Stomach smooth muscle (tissue), 2 donors: Measurements from ENCODE around the gene EGFL8.
A peak's percentile ranks its signal among the peaks of the same experiment; 100 is the strongest.

Source experiments
- H3K27ac ChIP-seq: one replicate; pipeline ENCODE4 v1.7.0; 2013; ENCODE audit warnings: mild to moderate bottlenecking, low read length, inconsistent platforms
- H3K27me3 ChIP-seq, 2 donors: one replicate each; pipeline ENCODE4 v1.7.0; 2013; ENCODE audit warnings: low read length in 2 of 2; ENCODE audit not compliant: insufficient read depth in 2 of 2, control insufficient read depth in 1 of 2
- H3K36me3 ChIP-seq, 2 donors: one replicate each; pipeline ENCODE4 v1.7.0; 2013; ENCODE audit warnings: low read length in 2 of 2; ENCODE audit not compliant: control insufficient read depth in 2 of 2, insufficient read depth in 2 of 2
- H3K4me1 ChIP-seq: one replicate; pipeline ENCODE4 v1.7.0; 2013; ENCODE audit warnings: low read length; ENCODE audit not compliant: control insufficient read depth, insufficient read depth
- H3K4me3 ChIP-seq, 2 donors: one replicate each; pipeline ENCODE4 v1.7.0; 2013; ENCODE audit warnings: low read length in 2 of 2
- H3K9ac ChIP-seq, 2 donors: one replicate each; pipeline ENCODE4 v1.7.0; 2013; ENCODE audit warnings: low read length in 2 of 2, mild to moderate bottlenecking in 1 of 2
- H3K9me3 ChIP-seq, 2 donors: one replicate each; pipeline ENCODE4 v1.7.0; 2013; ENCODE audit warnings: low read length in 2 of 2; ENCODE audit not compliant: control insufficient read depth in 2 of 2
- donor health status: healthy.
- donor health status: Pancreatic carcinoma.

The EGFL8 gene

DNA sequence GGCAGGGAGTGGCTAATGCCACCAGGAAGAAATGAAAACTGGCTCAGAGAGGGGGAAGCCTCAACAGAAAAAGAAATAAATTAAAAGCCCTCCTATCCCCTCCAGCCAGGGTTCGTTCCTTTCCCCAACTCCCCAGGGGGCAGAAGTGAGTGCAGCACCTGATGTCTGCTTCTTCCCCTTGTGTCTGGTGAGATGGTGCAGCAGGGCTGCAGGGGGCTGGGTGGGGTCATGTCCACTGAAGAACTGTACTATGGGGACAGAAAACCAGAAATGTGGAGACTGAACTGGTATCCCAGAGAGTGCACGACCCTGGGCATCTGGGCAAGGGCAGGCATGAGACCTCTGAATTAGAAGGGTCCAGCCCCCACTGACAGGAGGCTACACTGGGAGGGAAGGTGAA is 4.0 kb downstream of the EGFL8 start:
- H3K36me3 ChIP-seq, result peaks cover 27 to 44% of the 10 kb centered on the region in 2 donors
- peaks cover 5% of the 10 kb centered on the region for H3K4me1 ChIP-seq
- H3K27me3 ChIP-seq, result no peaks in the 10 kb centered on the region
- peak overlapping the region; percentile 18 for H3K27ac ChIP-seq
- H3K4me3 ChIP-seq, result no peak overlapping the region
- no peaks in the 10 kb centered on the region for H3K9me3 ChIP-seq
- no peak overlapping the region for H3K9ac ChIP-seq

DNA sequence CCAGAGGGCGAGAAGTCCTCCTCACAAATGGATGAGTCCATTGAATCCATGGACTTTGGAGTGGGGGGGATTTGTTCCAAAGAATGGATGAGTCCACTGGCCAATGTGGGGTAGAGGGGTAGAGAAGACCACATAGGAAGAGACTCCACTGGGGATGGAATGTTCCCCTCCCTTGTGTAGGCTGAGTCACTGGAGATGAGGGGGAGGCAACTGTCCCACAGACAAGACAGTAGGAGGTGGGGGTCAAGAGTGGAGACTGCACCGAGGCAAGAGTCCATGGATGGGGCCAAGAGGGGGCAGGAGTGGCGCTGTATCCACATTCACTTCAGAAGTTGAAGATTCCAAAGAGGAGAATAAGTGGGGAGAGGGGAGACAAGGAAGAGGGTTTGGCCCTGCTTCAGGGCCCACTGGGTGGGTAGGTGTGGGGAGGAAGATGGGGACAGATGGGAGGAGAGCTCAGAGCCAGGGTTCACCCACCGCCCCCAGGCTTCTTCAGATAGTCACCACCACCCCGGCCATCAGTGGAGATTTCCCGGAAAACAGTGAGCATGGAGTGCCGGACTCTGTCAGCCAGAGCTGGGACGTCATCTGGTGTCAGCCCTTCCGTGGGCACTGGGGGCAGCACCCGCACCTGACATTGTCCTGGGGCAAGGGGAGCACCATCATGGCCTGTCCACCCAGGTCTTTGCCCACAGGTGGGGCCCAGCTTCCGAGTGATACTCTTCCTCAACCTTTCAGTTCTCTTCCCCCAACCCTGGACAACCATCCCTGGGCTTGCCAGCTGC is 4.6 kb downstream of the EGFL8 start:
- Histone ChIP-seq H3K27me3 (no peaks in the 10 kb centered on the region), H3K27ac (peak overlapping the region; percentile 24), H3K9ac (no peak overlapping the region), H3K9me3 (no peaks in the 10 kb centered on the region), H3K4me3 (no peak overlapping the region), H3K36me3 (peaks cover 27 to 42% of the 10 kb centered on the region in 2 donors), H3K4me1 (peaks cover 5% of the 10 kb centered on the region)

DNA sequence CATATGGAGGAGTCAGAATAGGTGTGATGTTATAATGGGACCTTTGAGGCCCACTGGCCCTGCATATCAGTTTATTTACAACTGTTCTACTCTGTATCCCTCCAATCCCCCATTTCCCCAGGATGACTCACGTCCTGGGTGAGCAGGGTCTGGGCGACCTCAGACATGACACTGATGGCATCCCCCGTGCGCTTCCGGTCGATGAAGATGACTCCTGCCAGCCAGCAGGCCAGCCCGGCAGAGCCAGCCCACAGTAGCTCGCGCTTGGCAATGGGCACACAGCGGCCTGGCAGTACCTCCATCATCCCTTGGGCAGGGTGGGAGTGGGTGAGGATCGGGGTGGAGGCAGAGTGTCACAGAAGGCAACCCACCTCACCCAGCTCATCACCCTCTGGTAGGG is 5.9 kb downstream of the EGFL8 start:
- Histone ChIP-seq H3K4me3 (no peak overlapping the region), H3K27ac (no peak overlapping the region), H3K27me3 (no peaks in the 10 kb centered on the region), H3K36me3 (peaks cover 27 to 42% of the 10 kb centered on the region in 2 donors), H3K4me1 (peaks cover 16% of the 10 kb centered on the region), H3K9me3 (no peaks in the 10 kb centered on the region), H3K9ac (no peak overlapping the region)

DNA sequence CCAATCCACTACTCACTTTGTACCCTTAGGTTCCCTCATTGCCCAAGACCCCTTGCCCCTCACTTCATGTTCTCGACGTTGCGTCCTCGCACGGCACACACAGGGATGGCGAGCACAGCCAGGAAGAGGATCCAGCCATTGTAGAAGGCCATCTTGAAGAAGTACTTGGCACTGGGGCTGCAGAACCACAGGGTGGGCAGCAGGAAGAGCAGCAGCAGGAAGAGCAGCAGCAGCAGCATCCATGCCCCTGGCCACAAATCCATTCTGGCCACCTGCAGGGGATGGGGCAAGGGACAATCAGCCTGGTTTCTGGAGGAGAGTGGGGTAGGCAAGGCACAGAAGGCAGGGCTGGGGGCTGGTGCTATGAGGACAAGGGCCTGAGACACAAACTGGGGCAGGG is 6.8 kb downstream of the EGFL8 start:
- Histone ChIP-seq H3K9ac (no peak overlapping the region), H3K4me3 (no peak overlapping the region), H3K27me3 (no peaks in the 10 kb centered on the region), H3K9me3 (no peaks in the 10 kb centered on the region), H3K4me1 (peaks cover 22% of the 10 kb centered on the region), H3K36me3 (peaks cover 26 to 39% of the 10 kb centered on the region in 2 donors), H3K27ac (no peak overlapping the region)

DNA sequence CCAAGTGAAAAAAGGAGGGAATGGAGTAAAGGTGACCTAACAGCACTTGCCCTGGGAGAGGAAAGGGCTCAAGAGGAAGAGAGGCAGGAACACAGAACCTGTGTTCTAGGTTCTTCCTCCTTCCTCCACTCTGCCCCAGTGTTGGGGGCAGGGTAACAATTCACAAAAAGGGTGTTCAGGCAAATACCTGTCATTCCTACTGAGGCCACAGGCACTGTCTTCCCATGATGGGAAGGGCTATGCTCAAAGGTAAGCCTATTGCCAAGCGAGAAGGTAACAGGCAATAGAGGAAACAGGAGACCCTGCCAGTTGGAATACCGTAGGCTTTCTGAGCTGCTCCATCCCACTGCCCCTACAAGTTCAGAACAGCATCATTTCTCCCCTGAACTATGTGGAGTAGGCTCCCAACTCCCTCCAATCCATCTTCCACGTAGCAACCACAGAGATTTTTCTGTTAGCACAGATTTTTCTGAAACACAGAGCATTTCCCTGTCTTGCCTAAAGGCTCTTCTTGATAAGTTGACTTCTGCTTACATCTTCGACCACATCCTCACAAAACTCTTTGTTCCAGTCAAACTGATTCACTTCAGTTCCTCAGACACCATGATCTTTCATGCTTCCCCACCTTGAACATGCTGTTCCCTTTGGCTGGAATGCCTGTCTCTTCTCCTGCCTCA is 8.8 kb downstream of the EGFL8 start:
- Histone ChIP-seq H3K9ac (no peak overlapping the region), H3K4me1 (peaks cover 37% of the 10 kb centered on the region), H3K27me3 (no peaks in the 10 kb centered on the region), H3K4me3 (no peak overlapping the region), H3K27ac (no peak overlapping the region), H3K36me3 (peaks cover 22 to 27% of the 10 kb centered on the region in 2 donors), H3K9me3 (no peaks in the 10 kb centered on the region)

DNA sequence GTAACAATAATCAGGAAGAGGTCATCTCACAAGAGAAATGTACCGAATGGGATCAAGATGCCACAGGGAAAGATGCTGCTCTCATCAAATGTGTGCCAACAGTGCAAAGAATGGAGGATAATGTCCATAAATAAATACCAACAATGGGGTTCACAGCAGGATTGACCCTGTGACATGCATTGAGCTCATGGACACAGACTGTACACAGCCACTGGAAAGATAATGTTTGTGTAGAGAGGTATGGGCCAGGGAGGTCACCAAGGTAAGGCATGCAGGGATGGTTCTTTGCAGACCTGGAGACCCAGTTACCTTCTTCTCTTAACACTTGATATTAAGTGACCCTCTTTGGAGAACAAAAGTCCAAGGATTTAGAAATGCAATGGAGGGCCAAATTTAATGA is 10.0 kb downstream of the EGFL8 start:
- H3K4me1 ChIP-seq, result peaks cover 45% of the 10 kb centered on the region

DNA sequence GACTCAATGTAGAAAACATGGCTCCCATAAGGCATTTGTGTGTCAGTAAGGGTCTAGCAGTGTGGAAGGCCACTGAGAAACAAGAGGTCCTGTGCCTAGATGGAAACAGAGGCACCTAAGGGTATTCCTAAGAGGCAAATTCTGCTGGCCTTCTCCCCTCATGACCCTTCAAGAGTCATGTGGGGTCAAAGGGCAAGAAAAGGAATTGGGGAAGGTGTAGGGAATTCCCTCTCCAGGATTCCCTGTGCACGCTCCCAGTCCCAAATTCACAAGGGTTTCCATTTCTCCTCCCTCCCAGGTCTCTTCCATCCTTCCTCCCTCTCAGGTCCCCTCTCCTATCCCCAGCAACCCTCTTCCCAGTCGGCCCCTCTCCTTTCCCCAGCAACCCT is 10.9 kb downstream of the EGFL8 start:
- Histone ChIP-seq H3K27me3 (no peaks in the 10 kb centered on the region), H3K4me3 (peak overlapping the region; percentile 70 to 98), H3K9me3 (no peaks in the 10 kb centered on the region), H3K4me1 (peaks cover 52% of the 10 kb centered on the region), H3K27ac (peak overlapping the region; percentile 93), H3K9ac (peak overlapping the region; percentile 85 to 94), H3K36me3 (peaks cover 8 to 12% of the 10 kb centered on the region in 2 donors)

More for the DNA sequence above, 10.0 kb downstream of the EGFL8 start:
- Histone ChIP-seq H3K27ac (no peak overlapping the region), H3K27me3 (no peaks in the 10 kb centered on the region), H3K9ac (no peak overlapping the region), H3K9me3 (no peaks in the 10 kb centered on the region), H3K4me3 (no peak overlapping the region), H3K36me3 (peaks cover 15 to 20% of the 10 kb centered on the region in 2 donors)

DNA sequence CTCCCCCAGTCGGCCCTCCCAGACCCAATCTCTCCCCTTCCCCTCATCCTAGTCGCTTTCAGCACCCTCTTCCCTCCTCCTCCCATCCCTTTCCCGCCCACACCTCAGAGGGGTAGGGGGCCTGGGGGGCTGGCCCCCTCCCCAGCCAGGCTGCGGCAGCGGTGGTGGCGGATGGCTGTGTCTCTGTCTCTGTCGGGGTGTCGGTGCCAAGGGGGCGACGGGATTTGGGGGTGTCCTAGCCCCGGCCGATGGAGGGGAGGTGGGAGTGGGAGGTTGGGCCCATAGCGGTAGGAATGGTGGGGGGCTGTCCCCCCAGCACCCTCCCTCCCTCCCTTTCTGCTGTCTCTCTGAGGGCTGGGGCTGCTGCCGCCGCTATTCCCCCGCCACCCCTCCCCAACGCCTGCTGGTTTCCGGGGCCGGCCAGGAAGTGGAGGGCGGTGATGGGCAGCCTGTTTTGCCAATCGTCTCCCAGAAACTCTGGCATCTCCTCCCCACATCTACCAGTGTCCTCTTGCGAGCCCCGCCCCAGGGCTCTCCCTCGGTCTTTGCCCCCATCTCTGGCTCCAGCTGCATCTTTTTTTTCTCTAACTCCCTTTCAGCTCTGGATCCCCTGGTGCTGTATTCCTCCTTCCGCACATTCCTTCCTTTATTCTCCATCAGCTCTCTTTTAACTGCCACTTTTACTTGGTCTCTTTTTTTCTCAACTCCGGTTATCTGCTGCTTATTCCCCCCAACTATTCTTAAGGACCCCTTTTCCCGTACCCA is 11.5 kb downstream of the EGFL8 start, which contains the start of gene AGPAT1:
Gene AGPAT1, minus strand, starts transcription at position 374 of the 765 bp plus-strand sequence. CDS start 4,588 bp downstream, outside the sequence.
- peak within 1 kb of the TSS; percentile 83 to 98 for H3K4me3 ChIP-seq
- H3K9me3 ChIP-seq, result no peaks in the 10 kb centered on the region
- H3K36me3 ChIP-seq, result peaks cover 7 to 8% of the 10 kb centered on the region in 2 donors
- H3K9ac ChIP-seq, result peak within 1 kb of the TSS; percentile 85 to 96
- H3K27ac ChIP-seq, result peak within 1 kb of the TSS; percentile 93
- peaks cover 52% of the 10 kb centered on the region for H3K4me1 ChIP-seq
- H3K27me3 ChIP-seq, result no peaks in the 10 kb centered on the region

DNA sequence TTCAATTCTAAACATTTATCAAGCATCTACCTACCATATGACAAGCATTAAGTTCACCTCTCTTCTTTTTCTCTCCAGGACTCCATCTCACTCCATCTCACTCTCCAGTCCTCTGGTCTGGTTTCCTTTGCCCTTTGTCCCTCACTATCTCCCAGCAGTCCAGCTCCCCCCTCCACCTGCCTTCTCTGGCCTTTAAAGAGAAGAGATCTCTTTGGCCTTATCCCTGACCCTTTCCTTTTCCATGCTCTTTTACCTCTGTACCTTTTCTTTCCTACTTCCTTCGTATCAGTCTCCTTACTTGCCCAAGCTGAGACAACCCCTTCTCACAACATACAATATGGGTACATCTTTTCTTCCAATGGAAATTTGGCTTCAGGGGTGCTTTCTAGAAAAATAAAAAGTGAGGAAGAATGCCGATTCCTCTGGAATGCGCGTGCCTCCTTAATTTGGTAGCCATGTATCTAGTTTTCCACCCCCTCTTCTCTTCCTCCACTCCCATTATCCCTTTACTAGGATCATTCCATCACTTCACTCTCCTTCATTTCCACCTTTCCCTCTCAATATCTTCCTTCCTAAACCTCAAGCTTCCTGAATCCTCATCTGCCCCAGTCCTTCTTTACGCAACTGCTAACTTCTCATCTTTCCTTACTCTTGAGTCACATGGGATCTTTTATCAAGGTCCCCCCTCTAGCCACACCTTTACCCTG is 12.2 kb downstream of the EGFL8 start:
- Histone ChIP-seq H3K36me3 (peaks cover 7 to 8% of the 10 kb centered on the region in 2 donors), H3K27me3 (no peaks in the 10 kb centered on the region), H3K4me1 (peaks cover 52% of the 10 kb centered on the region), H3K4me3 (peak overlapping the region; percentile 83 to 98), H3K9ac (peak overlapping the region; percentile 80 to 96), H3K9me3 (no peaks in the 10 kb centered on the region), H3K27ac (peak overlapping the region; percentile 93)

DNA sequence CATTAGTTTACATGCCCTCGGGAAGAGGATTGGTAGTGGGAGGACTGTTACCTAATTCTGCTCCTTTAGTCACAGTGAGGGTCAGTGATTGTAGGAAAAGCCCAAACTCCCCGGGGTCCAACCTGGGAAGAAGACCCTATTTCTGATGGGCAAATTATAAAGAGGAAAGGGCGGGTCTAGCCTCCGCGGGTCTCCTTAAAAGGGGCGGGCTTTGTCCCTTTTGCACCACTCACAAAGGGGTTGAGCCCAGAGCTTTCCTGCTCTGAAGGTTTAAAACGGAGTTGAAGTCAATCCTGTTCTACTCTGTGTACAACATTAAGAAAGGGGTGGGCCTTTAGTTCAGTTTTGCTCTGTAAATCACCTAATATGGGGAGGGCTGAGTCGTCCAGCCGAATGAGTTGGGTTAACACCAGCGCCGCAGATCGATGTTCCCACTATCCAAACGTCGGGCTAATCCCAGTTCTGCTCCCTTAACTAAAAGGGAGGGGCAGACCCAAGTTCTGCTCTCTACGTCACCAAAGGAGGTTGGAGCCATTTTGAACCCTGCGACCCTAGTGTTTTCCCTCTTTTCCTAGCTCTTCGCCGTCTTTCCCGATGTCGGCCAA is 12.9 kb downstream of the EGFL8 start:
- Histone ChIP-seq H3K4me1 (peaks cover 53% of the 10 kb centered on the region), H3K36me3 (peaks cover 7 to 8% of the 10 kb centered on the region in 2 donors), H3K4me3 (peak overlapping the region; percentile 83 to 98), H3K27me3 (no peaks in the 10 kb centered on the region), H3K9ac (peak overlapping the region; percentile 80 to 96), H3K27ac (peak overlapping the region; percentile 93), H3K9me3 (no peaks in the 10 kb centered on the region)
